ENCODE measurements around the gene CELF6. TPM values are rescaled to one million over a fixed set of nuclear protein-coding genes. Genes with fewer than 3 reads are reported as not detected.

Gene CELF6
- total RNA-seq, 1 donor from 2014 or later, result 1.9 TPM

GRCh38 chr15:72272213-72272996, 47.6 kb downstream of the CELF6 start, which contains the start of gene PARP6:
PARP6 (minus strand) TSS chr15:72272554; CDS start chr15:72267477, 5,077 bp downstream.
- Mint-ChIP-seq H3K4me3 (peak within 1 kb of the TSS; percentile 94), H3K36me3 (peaks cover 4% of the 10 kb centered on the region), H3K4me1 (ENCODE audit: unreplicated experiment) (peaks cover 16% of the 10 kb centered on the region), H3K9me3 (no peaks in the 10 kb centered on the region), H3K27me3 (peaks cover 18% of the 10 kb centered on the region), H3K27ac (peak within 1 kb of the TSS; percentile 94)
- TF ChIP-seq, protein P1, sequence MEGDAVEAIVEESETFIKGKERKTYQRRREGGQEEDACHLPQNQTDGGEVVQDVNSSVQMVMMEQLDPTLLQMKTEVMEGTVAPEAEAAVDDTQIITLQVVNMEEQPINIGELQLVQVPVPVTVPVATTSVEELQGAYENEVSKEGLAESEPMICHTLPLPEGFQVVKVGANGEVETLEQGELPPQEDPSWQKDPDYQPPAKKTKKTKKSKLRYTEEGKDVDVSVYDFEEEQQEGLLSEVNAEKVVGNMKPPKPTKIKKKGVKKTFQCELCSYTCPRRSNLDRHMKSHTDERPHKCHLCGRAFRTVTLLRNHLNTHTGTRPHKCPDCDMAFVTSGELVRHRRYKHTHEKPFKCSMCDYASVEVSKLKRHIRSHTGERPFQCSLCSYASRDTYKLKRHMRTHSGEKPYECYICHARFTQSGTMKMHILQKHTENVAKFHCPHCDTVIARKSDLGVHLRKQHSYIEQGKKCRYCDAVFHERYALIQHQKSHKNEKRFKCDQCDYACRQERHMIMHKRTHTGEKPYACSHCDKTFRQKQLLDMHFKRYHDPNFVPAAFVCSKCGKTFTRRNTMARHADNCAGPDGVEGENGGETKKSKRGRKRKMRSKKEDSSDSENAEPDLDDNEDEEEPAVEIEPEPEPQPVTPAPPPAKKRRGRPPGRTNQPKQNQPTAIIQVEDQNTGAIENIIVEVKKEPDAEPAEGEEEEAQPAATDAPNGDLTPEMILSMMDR (conservative IDR thresholded peaks at IDR 0.05), result peak; percentile 78
- peak; percentile 98 for DNase-seq (ENCODE audit: extremely low spot score, unreplicated experiment)

- peaks cover 16% of the 10 kb centered on the region for H3K4me1 Mint-ChIP-seq (ENCODE audit: unreplicated experiment)
- peak overlapping the region; percentile 94 for H3K27ac Mint-ChIP-seq
- no peaks in the 10 kb centered on the region for H3K9me3 Mint-ChIP-seq
- peaks cover 12% of the 10 kb centered on the region for H3K27me3 Mint-ChIP-seq
- H3K36me3 Mint-ChIP-seq, result peaks cover 8% of the 10 kb centered on the region
- no peak for DNase-seq (ENCODE audit: extremely low spot score, unreplicated experiment)
- TF ChIP-seq, protein P1 (conservative IDR thresholded peaks at IDR 0.05), result no peak
- peak overlapping the region; percentile 94 for H3K4me3 Mint-ChIP-seq
Observed at GRCh38 chr15:72271895-72272212, 48.1 kb downstream of the CELF6 start.

DNA sequence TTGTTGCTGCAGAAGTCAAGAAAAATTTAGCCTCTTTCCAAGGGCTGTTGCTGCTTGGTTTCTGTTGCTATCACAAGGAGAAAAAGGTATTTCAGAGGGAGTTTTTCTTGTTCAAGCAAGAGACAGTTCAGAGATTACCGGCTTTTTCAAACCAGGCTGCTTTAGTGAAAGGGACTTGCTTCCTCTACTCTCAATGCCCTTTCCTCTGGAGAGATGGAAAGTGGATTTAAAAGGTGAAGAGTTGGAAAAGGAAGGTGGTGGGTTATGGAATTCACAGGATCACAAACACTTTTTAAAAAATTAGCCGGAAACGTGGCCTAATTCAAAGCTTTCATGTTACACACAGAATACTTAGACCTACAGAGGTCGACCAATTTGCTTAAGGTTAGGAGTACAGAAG, 48.7 kb downstream of the CELF6 start:
- peak overlapping the region; percentile 94 for H3K4me3 Mint-ChIP-seq
- TF ChIP-seq, protein P1 (conservative IDR thresholded peaks at IDR 0.05), result no peak
- DNase-seq (ENCODE audit: extremely low spot score, unreplicated experiment), result no peak
- H3K27me3 Mint-ChIP-seq, result peaks cover 8% of the 10 kb centered on the region
- H3K9me3 Mint-ChIP-seq, result no peaks in the 10 kb centered on the region
- peaks cover 16% of the 10 kb centered on the region for H3K4me1 Mint-ChIP-seq (ENCODE audit: unreplicated experiment)
- peak overlapping the region; percentile 94 for H3K27ac Mint-ChIP-seq
- peaks cover 8% of the 10 kb centered on the region for H3K36me3 Mint-ChIP-seq

DNA sequence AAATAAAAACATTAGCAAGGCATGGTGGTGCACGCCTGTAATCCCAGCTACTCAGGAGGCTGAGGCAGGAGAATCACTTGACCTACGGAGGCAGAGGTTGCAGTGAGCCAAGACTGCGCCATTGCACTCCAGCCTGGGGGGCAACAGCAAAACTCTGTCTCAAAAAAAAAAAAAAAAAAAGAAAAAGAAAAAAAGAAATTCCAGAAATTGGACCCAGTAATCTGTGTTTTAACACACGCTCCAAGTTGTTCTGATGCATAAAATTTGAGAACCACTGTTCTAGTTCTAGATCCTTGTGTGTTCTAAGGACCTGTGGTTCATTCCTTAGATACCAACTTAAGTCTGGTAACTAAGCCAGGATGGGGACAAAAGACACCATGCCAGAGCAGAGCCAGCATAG, 50.2 kb downstream of the CELF6 start:
- Mint-ChIP-seq H3K27ac (no peak overlapping the region), H3K9me3 (no peaks in the 10 kb centered on the region), H3K4me3 (peak overlapping the region; percentile 94), H3K27me3 (no peaks in the 10 kb centered on the region), H3K4me1 (ENCODE audit: unreplicated experiment) (peaks cover 16% of the 10 kb centered on the region), H3K36me3 (peaks cover 16% of the 10 kb centered on the region)
- TF ChIP-seq, protein P1 (conservative IDR thresholded peaks at IDR 0.05), result no peak
- DNase-seq (ENCODE audit: extremely low spot score, unreplicated experiment), result no peak

DNA sequence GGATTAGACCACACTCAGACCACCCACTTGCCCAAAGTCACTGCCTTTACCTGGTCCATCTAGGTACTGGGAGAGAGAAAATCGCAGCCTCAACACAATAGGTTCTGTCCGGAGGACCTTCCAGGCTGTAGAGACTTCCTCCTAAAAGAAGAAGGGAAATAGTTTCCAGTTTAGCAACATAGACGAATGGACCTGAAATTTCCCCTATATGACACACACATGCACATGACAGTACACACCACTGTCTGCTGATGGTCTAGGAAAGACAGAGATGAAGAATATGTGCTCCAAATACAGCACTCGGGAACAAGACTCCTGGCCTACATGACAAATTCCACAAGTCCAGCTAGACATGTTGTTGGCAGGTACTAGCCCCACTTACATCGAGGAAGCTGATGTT, 54.9 kb downstream of the CELF6 start:
- H3K4me1 Mint-ChIP-seq (ENCODE audit: unreplicated experiment), result no peaks in the 10 kb centered on the region
- peaks cover 46% of the 10 kb centered on the region for H3K36me3 Mint-ChIP-seq
- H3K27me3 Mint-ChIP-seq, result no peaks in the 10 kb centered on the region
- H3K27ac Mint-ChIP-seq, result no peak overlapping the region
- no peak for DNase-seq (ENCODE audit: extremely low spot score, unreplicated experiment)
- H3K4me3 Mint-ChIP-seq, result no peak overlapping the region
- no peaks in the 10 kb centered on the region for H3K9me3 Mint-ChIP-seq
- TF ChIP-seq, protein P1 (conservative IDR thresholded peaks at IDR 0.05), result no peak
